Right lung (tissue), 5 donors: ENCODE data around the gene ZNF398. TPM values are rescaled to one million over a fixed set of nuclear protein-coding genes. Genes with fewer than 3 reads are reported as not detected.

Experiments
- DNase-seq, 2 donors: peaks; one replicate each; pipeline ENCODE4 v3.0.0-alpha.2; 2013
- polyA plus RNA-seq, 5 donors: library from polyadenylated mRNA; unstranded; fragments of 120-200 nt; gene quantifications; one replicate each; pipeline versions ENCODE4 v1.2.1 to v1.2.3, GENCODE V29; 2013; ENCODE audit warnings: inconsistent platforms in 1 of 5, low replicate concordance in 1 of 5; ENCODE audit not compliant: insufficient read length in 5 of 5, insufficient read depth in 1 of 5

ZNF398 gene
- polyA plus RNA-seq, 5 donors: 11.5 to 13.4 (median 12.2) TPM

- peak in 1 of 2 donors; percentile 55 for DNase-seq
Measured at GRCh38 chr7:149147752-149148653, 750 bp downstream of the ZNF398 start.

GRCh38 chr7:149150981-149151380 lies 3.7 kb downstream of the ZNF398 start:
- DNase-seq: no peak

- no peak for DNase-seq
Measured at GRCh38 chr7:149153346-149153745, 6.1 kb downstream of the ZNF398 start.

- DNase-seq: no peak
Measured at GRCh38 chr7:149154056-149154455, 6.8 kb downstream of the ZNF398 start.

GRCh38 chr7:149156898-149157297 lies 9.6 kb downstream of the ZNF398 start:
- no peak for DNase-seq

- no peak for DNase-seq
Measured at GRCh38 chr7:149161241-149161848, 14.1 kb downstream of the ZNF398 start.

GRCh38 chr7:149166142-149166541 lies 18.9 kb downstream of the ZNF398 start:
- DNase-seq: no peak

- no peak for DNase-seq
Measured at GRCh38 chr7:149166630-149167352, 19.5 kb downstream of the ZNF398 start.

- no peak for DNase-seq
Measured at GRCh38 chr7:149171892-149172533, 24.8 kb downstream of the ZNF398 start.

- DNase-seq: no peak
Measured at GRCh38 chr7:149172534-149172920, 25.3 kb downstream of the ZNF398 start.

- DNase-seq: no peak
Measured at GRCh38 chr7:149175150-149175549, 27.9 kb downstream of the ZNF398 start.

GRCh38 chr7:149179241-149179640 lies 32.0 kb downstream of the ZNF398 start:
- DNase-seq: no peak

GRCh38 chr7:149180722-149181449 lies 33.6 kb downstream of the ZNF398 start:
- DNase-seq: no peak

GRCh38 chr7:149181450-149181790 lies 34.2 kb downstream of the ZNF398 start:
- no peak for DNase-seq

- DNase-seq: no peak
Measured at GRCh38 chr7:149184274-149184673, 37.0 kb downstream of the ZNF398 start.

- DNase-seq: no peak
Measured at GRCh38 chr7:149188213-149188612, 41.0 kb downstream of the ZNF398 start.

GRCh38 chr7:149188637-149189259 lies 41.5 kb downstream of the ZNF398 start:
- no peak for DNase-seq

GRCh38 chr7:149191851-149192250 lies 44.6 kb downstream of the ZNF398 start:
- no peak for DNase-seq

- no peak for DNase-seq
Measured at GRCh38 chr7:149194799-149195179, 47.5 kb downstream of the ZNF398 start.

GRCh38 chr7:149195180-149196150 lies 48.2 kb downstream of the ZNF398 start, which contains the start of gene ZNF282:
Gene ZNF282 (plus strand): TSS chr7:149195546. CDS start chr7:149195590, 44 bp downstream.
- DNase-seq: peak; percentile 85 to 86
